Measurements from ENCODE around the gene ACSF3. TPM values are rescaled to one million over a fixed set of nuclear protein-coding genes. Genes with fewer than 3 reads are reported as not detected.

Gene ACSF3
- total RNA-seq, 1 donor from 2014 or later: 31.7 TPM

GRCh38 chr16:89084411-89084810 is 9.2 kb upstream of the ACSF3 start:
- no peaks in the 10 kb centered on the region for H3K9me3 ChIP-seq
- peaks cover 35% of the 10 kb centered on the region for H3K27me3 ChIP-seq (ENCODE audit: low read depth)
- no peak overlapping the region for H3K27ac ChIP-seq
- H3K4me3 ChIP-seq: no peak overlapping the region
- intact Hi-C loops (cut with DNase I): no loop called here
- no peak for ATAC-seq
- TF ChIP-seq CTCF (IDR thresholded peaks at IDR 0.05): no peak
- H3K4me1 ChIP-seq: no peaks in the 10 kb centered on the region
- DNase-seq: no peak
- no peaks in the 10 kb centered on the region for H3K36me3 ChIP-seq

- ATAC-seq: no peak
Measured at GRCh38 chr16:89084814-89085612, 8.6 kb upstream of the ACSF3 start.

GRCh38 chr16:89085755-89086154 is 7.9 kb upstream of the ACSF3 start:
- Histone ChIP-seq H3K9me3 (no peaks in the 10 kb centered on the region), H3K27me3 (ENCODE audit: low read depth) (peaks cover 37% of the 10 kb centered on the region), H3K4me3 (no peak overlapping the region), H3K36me3 (no peaks in the 10 kb centered on the region), H3K27ac (no peak overlapping the region), H3K4me1 (no peaks in the 10 kb centered on the region)
- intact Hi-C loops (cut with DNase I): no loop called here
- DNase-seq (no peak), ATAC-seq (no peak)
- TF ChIP-seq CTCF (IDR thresholded peaks at IDR 0.05): no peak

More at GRCh38 chr16:89084814-89085612, 8.6 kb upstream of the ACSF3 start:
- intact Hi-C loops (cut with DNase I): no loop called here
- no peak overlapping the region for H3K4me3 ChIP-seq
- no peaks in the 10 kb centered on the region for H3K9me3 ChIP-seq
- H3K36me3 ChIP-seq: no peaks in the 10 kb centered on the region
- no peaks in the 10 kb centered on the region for H3K4me1 ChIP-seq
- H3K27me3 ChIP-seq (ENCODE audit: low read depth): peaks cover 37% of the 10 kb centered on the region
- no peak for TF ChIP-seq CTCF (IDR thresholded peaks at IDR 0.05)
- no peak overlapping the region for H3K27ac ChIP-seq
- no peak for DNase-seq

- TF ChIP-seq CTCF (IDR thresholded peaks at IDR 0.05): no peak
- no peaks in the 10 kb centered on the region for H3K4me1 ChIP-seq
- no peak for ATAC-seq
- H3K27ac ChIP-seq: no peak overlapping the region
- DNase-seq: no peak
- H3K9me3 ChIP-seq: no peaks in the 10 kb centered on the region
- H3K27me3 ChIP-seq (ENCODE audit: low read depth): peaks cover 37% of the 10 kb centered on the region
- no peak overlapping the region for H3K4me3 ChIP-seq
- no peaks in the 10 kb centered on the region for H3K36me3 ChIP-seq
- intact Hi-C loops (cut with DNase I): no loop called here
Measured at GRCh38 chr16:89087922-89088497, 5.6 kb upstream of the ACSF3 start.

- ATAC-seq: no peak
- no peak for DNase-seq
- intact Hi-C loops (cut with DNase I): no loop called here
- TF ChIP-seq CTCF (IDR thresholded peaks at IDR 0.05): no peak
- H3K9me3 ChIP-seq: no peaks in the 10 kb centered on the region
- no peaks in the 10 kb centered on the region for H3K4me1 ChIP-seq
- H3K4me3 ChIP-seq: no peak overlapping the region
- H3K27me3 ChIP-seq (ENCODE audit: low read depth): peaks cover 37% of the 10 kb centered on the region
- H3K36me3 ChIP-seq: no peaks in the 10 kb centered on the region
- H3K27ac ChIP-seq: no peak overlapping the region
Measured at GRCh38 chr16:89089120-89089519, 4.5 kb upstream of the ACSF3 start.
